Smooth muscle cell of the pulmonary artery (primary cell): ENCODE measurements around the gene FOXO4. TPM values are rescaled to one million over a fixed set of nuclear protein-coding genes. Genes with fewer than 3 reads are reported as not detected.

Source experiments
- total RNA-seq: library from RNA; depleted of rRNA; stranded (reverse); fragments of >200 nt; gene quantifications from 2 replicates; pipeline ENCODE4 v1.2.3, GENCODE V29; 2014

The FOXO4 gene
- total RNA-seq = 6.1 and 9.6 TPM in 2 replicates

DNA sequence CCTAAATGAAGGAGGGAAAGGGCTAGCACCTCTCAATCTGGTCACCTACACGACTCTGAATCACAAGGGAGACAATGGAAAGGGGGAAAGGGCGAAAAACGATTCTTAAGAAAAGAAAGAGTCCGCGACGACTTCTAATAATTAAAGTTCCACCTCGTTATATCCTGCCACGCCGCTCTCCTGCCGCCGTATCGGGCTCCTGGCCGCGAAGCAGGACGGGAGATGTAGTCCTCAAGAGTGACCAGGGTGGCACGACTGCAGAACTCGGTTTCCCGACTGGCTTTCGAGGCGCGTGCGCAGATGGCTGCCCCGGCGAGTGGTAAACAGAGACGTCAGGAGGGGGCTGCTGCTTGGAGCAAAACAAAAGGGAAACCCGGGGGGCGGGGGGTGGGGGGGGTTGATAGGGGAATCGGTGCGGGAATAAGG, at the start of gene FOXO4:
TSS of gene FOXO4 (plus strand) at position 297 of the 426 bp plus-strand sequence. CDS start 678 bp downstream, outside the sequence.

GRCh38 chrX:71068044-71068918, 27.4 kb upstream of the FOXO4 start, which contains the start of gene SNX12:
Gene SNX12 (minus strand): TSS chrX:71068334. CDS start chrX:71068306, 28 bp downstream.

GRCh38 chrX:71106427-71106826, 10.8 kb downstream of the FOXO4 start, which contains the start of gene CXorf65:
Gene CXorf65 (minus strand): TSS chrX:71106740. CDS start chrX:71106556, 184 bp downstream.

DNA sequence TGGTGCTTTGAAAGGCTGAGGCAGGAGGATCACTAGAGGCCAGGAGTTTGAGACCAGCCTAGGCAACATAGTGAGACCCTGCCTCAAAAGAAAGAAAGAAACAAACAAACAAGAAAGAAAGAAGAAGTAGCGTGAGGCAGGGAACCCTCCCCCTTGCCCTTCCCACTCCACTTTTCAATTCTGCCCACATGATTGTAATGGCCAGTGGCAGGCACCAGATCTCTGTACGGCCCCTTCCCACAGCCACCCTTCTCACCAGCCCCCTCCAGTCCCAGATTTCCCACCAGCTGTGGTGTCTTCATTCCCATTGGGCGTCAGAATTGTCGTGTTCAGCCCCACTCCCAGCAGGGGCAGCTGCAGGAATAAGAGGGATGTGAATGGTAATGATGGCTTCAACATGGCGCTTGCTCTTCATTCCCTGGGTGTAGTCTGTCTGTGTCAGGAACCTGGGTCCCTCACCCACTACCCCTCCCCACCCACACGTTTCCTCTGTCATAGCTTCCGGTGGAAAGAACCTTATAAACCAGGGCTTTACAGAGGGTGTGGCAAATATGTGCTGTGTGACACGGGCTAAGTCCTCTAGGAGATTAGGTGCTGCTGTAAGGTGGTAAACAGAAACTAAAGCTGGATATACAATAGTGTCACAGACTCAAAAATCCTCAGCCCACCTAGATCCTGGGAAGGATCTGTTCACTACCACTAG, 15.6 kb downstream of the FOXO4 start, which contains the start of gene IL2RG:
TSS of gene IL2RG (minus strand) at position 437 of the 703 bp plus-strand sequence. CDS start at position 399, 38 bp downstream.

DNA sequence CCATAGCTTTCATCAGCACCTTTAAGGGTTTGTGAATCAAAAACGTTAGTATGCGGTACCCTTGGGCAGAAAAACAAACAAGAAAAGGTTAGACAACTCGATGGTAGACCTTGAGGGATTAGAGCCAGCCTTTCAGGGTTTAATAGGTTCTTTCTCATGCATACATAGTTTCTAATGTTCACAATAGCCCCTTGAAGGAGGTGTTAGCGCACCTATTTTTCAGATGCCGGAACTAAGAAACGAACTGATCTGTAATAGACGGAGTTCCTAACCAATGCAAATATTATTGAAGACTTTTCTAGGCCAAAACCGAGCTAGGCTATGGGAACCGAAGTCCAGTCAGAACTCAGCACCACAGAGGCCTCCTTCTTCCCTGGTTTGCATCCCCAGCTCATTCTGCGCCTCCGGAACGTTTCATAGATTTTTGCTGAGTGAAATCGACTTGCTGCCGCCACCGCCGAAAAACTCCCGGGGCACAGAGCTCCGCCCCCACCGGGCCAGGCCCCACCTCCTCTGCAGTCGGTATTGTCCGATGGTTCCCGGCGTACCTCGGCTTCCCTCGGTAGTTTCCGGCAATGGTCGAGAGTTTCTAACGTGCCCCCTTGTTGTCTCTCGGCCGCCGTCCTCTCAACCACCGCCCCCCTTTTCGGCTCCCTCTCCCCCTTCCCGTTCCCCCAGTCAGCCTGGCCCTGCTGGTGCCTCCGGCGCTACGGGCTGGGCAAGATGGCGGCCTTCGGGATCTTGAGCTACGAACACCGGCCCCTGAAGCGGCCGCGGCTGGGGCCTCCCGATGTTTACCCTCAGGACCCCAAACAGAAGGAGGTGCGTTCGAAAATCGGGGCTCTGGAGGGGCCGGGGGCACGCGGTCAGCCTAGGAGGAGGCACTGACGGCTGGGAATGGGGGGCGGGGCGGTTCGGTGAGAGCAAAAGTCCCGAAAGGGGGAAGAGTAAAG, 22.7 kb downstream of the FOXO4 start, which contains the start of gene MED12:
TSS of gene MED12 (plus strand) at position 565 of the 953 bp plus-strand sequence. CDS start at position 724, 159 bp downstream.

GRCh38 chrX:71144651-71145050, 49.0 kb downstream of the FOXO4 start, which contains the start of gene NLGN3:
Gene NLGN3 (plus strand): TSS chrX:71144841. CDS start chrX:71147750, 2,909 bp downstream.

Other genes starting within 250 kb of the FOXO4 start
- gene TEX11, start 187.1 kb upstream of the FOXO4 start, total RNA-seq = not detected in 2 replicates
- gene SLC7A3, start 164.8 kb upstream of the FOXO4 start, total RNA-seq = not detected in 2 replicates
- 67.9 and 73.6 TPM in 2 replicates for gene SNX12, start 27.5 kb upstream of the FOXO4 start, total RNA-seq
- not detected in 2 replicates for gene CXorf65, start 10.9 kb downstream of the FOXO4 start, total RNA-seq
- gene IL2RG, start 15.7 kb downstream of the FOXO4 start, total RNA-seq = not detected in 2 replicates
- gene MED12, start 22.7 kb downstream of the FOXO4 start, total RNA-seq = 38.4 and 39.6 TPM in 2 replicates
- gene NLGN3, start 49.0 kb downstream of the FOXO4 start, total RNA-seq = 0.26 and 0.39 TPM in 2 replicates
- gene GJB1, start 127.4 kb downstream of the FOXO4 start, total RNA-seq = not detected in 2 replicates
- gene ZMYM3, start 158.3 kb downstream of the FOXO4 start, total RNA-seq = 19.3 and 19.8 TPM in 2 replicates
- gene NONO, start 187.8 kb downstream of the FOXO4 start, total RNA-seq = 256 and 289 TPM in 2 replicates
- 3.4 and 3.7 TPM in 2 replicates for gene ITGB1BP2, start 205.9 kb downstream of the FOXO4 start, total RNA-seq